HG03457 (cell line): Measurements from ENCODE around the gene CAMTA1.
"Not testable (repeated sequence)": the region's sequence is repeated elsewhere in the genome, so short reads cannot be mapped to it uniquely, and the experiment has no call there.

Experiments used
- ATAC-seq: cut with Tn5 transposase; IDR thresholded peaks from one replicate; pipeline ENCODE4 v1.9.1; 2021; ENCODE audit warnings: moderate number of reproducible peaks; ENCODE audit not compliant: unreplicated experiment

Gene CAMTA1

GRCh38 chr1:7136166-7136953, 351.1 kb downstream of the CAMTA1 start:
- no peak for ATAC-seq

GRCh38 chr1:7140251-7140650, 355.0 kb downstream of the CAMTA1 start:
- no peak for ATAC-seq

- ATAC-seq: no peak
Measured at GRCh38 chr1:7145947-7146346, 360.7 kb downstream of the CAMTA1 start.

GRCh38 chr1:7146710-7147109, 361.5 kb downstream of the CAMTA1 start:
- no peak for ATAC-seq

- not testable (repeated sequence) for ATAC-seq
Measured at GRCh38 chr1:7147581-7148282, 362.5 kb downstream of the CAMTA1 start.

- ATAC-seq: no peak
Measured at GRCh38 chr1:7149080-7149838, 364.0 kb downstream of the CAMTA1 start.

GRCh38 chr1:7150724-7151280, 365.5 kb downstream of the CAMTA1 start:
- ATAC-seq: no peak

- ATAC-seq: no peak
Measured at GRCh38 chr1:7151978-7152377, 366.7 kb downstream of the CAMTA1 start.

GRCh38 chr1:7152655-7153054, 367.4 kb downstream of the CAMTA1 start:
- no peak for ATAC-seq

- ATAC-seq: no peak
Measured at GRCh38 chr1:7153464-7153863, 368.2 kb downstream of the CAMTA1 start.

- ATAC-seq: no peak
Measured at GRCh38 chr1:7159116-7159781, 374.0 kb downstream of the CAMTA1 start.

- ATAC-seq: not testable (repeated sequence)
Measured at GRCh38 chr1:7168554-7168953, 383.3 kb downstream of the CAMTA1 start.

GRCh38 chr1:7171168-7171567, 385.9 kb downstream of the CAMTA1 start:
- no peak for ATAC-seq

- no peak for ATAC-seq
Measured at GRCh38 chr1:7171574-7171973, 386.3 kb downstream of the CAMTA1 start.

GRCh38 chr1:7172804-7173203, 387.6 kb downstream of the CAMTA1 start:
- ATAC-seq: no peak

- no peak for ATAC-seq
Measured at GRCh38 chr1:7174561-7174960, 389.3 kb downstream of the CAMTA1 start.

- ATAC-seq: no peak
Measured at GRCh38 chr1:7174980-7175906, 390.0 kb downstream of the CAMTA1 start.

GRCh38 chr1:7177021-7177420, 391.8 kb downstream of the CAMTA1 start:
- ATAC-seq: no peak

- ATAC-seq: no peak
Measured at GRCh38 chr1:7177438-7178146, 392.3 kb downstream of the CAMTA1 start.
